Stomach (tissue), 4 donors: ENCODE results near the gene DNALI1.
"Not testable (repeated sequence)": the region's sequence is repeated elsewhere in the genome, so short reads cannot be mapped to it uniquely, and the experiment has no call there.

Experiments used
- EP300 ChIP-seq: sonication (generic); formaldehyde crosslinking; IDR thresholded peaks from one replicate; pipeline ENCODE4 v1.6.1; 2017; ENCODE audit warnings: antibody characterized with exemption
- POLR2A ChIP-seq, 4 donors: fragments of 450-650 bp; IDR thresholded peaks; one replicate each; pipeline ENCODE4 v1.6.1; 2016; ENCODE audit warnings: antibody characterized with exemption in 4 of 4, control low read depth in 2 of 4, mild to moderate bottlenecking in 1 of 4, moderate library complexity in 1 of 4
- POLR2AphosphoS5 ChIP-seq, 3 donors: sonication (generic); formaldehyde crosslinking; IDR thresholded peaks; one replicate each; pipeline ENCODE4 v1.6.1; 2016; ENCODE audit warnings: antibody characterized with exemption in 3 of 3
- TF ChIP-seq, protein P1 (sequence below), 7 experiments: fragments of 450-650 bp in 4 of 7; fragments of 200-600 bp in 3 of 7; sonication (generic) in 3 of 7; IDR thresholded peaks; one replicate each; pipeline ENCODE4 v1.5.1; 2016 to 2019; ENCODE audit warnings: antibody characterized with exemption in 7 of 7, control low read depth in 2 of 7, mild to moderate bottlenecking in 1 of 7

DNA sequence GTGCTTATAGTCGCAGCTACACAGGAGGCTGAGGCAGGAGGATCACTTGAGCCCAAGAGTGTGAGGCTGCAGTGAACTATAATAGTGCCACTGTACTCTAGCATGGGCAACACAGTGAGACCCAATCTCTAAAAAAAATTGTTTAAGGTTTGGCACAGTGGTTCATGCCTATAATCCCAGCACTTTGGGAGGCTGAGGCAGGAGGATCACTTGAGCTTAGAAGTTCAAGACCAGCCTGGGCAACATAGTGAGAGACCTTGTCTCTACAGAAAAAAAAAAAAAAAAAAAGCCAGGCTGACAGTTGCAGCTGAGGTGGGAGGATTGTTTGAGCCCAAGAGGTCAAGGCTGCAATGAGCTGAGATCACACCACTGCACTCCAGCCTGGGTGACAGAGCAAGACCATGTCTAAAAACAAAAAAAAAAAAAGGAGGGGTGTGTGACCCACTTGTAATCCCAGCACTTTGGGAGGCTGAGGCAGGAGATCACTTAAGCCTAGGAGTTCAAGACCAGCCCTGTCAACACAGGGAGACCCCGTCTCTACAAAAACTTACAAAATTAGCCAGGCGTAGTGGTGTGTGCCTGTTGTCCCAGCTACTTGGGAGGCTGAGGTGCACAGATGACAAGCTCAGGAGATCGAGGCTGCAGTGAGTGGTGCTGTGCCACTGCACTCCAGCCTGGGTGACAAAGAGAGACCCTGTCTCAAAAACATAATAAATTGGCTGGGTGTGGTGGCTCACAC, 24.2 kb upstream of the DNALI1 start:
- TF ChIP-seq EP300; POLR2A (IDR thresholded peaks at IDR 0.05); POLR2AphosphoS5 (IDR thresholded peaks at IDR 0.05): not testable (repeated sequence)
- TF ChIP-seq, protein P1, sequence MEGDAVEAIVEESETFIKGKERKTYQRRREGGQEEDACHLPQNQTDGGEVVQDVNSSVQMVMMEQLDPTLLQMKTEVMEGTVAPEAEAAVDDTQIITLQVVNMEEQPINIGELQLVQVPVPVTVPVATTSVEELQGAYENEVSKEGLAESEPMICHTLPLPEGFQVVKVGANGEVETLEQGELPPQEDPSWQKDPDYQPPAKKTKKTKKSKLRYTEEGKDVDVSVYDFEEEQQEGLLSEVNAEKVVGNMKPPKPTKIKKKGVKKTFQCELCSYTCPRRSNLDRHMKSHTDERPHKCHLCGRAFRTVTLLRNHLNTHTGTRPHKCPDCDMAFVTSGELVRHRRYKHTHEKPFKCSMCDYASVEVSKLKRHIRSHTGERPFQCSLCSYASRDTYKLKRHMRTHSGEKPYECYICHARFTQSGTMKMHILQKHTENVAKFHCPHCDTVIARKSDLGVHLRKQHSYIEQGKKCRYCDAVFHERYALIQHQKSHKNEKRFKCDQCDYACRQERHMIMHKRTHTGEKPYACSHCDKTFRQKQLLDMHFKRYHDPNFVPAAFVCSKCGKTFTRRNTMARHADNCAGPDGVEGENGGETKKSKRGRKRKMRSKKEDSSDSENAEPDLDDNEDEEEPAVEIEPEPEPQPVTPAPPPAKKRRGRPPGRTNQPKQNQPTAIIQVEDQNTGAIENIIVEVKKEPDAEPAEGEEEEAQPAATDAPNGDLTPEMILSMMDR (IDR thresholded peaks at IDR 0.05) = not testable (repeated sequence)
